LNCaP clone FGC (cell line): ENCODE data around the gene C1QB.

Experiments
- DNase-seq: peaks from one replicate; pipeline ENCODE4 v3.0.0-alpha.2; 2011; ENCODE audit warnings: low read depth
- H3K4me3 ChIP-seq: 2 replicates; pipeline ENCODE4 v1.5.1; 2011; ENCODE audit warnings: mild to moderate bottlenecking, low read depth, low read length, control low read depth
- CTCF ChIP-seq: IDR thresholded peaks from 2 replicates; pipeline ENCODE4 v1.5.1; 2012; ENCODE audit warnings: mild to moderate bottlenecking; ENCODE audit not compliant: control insufficient read depth, insufficient read depth; ENCODE audit errors: extremely low read depth

C1QB gene

GRCh38 chr1:22652881-22653316, at the start of gene C1QB:
Gene C1QB, plus strand, starts transcription at chr1:22653236. Its CDS starts 6,227 bp downstream, at chr1:22659463.
- DNase-seq, result no peak
- no peak within 1 kb of the TSS for H3K4me3 ChIP-seq
- TF ChIP-seq CTCF, result no peak

GRCh38 chr1:22606161-22606560, 46.9 kb upstream of the C1QB start:
- no peak overlapping the region for H3K4me3 ChIP-seq
- TF ChIP-seq CTCF, result no peak
- no peak for DNase-seq

- TF ChIP-seq CTCF, result no peak
- DNase-seq, result no peak
- no peak overlapping the region for H3K4me3 ChIP-seq
Observed at GRCh38 chr1:22607154-22607553, 45.9 kb upstream of the C1QB start.

- no peak overlapping the region for H3K4me3 ChIP-seq
- no peak for DNase-seq
- no peak for TF ChIP-seq CTCF
Observed at GRCh38 chr1:22608361-22608760, 44.7 kb upstream of the C1QB start.

- H3K4me3 ChIP-seq, result no peak overlapping the region
- no peak for DNase-seq
- no peak for TF ChIP-seq CTCF
Observed at GRCh38 chr1:22609291-22609690, 43.7 kb upstream of the C1QB start.

- no peak for TF ChIP-seq CTCF
- H3K4me3 ChIP-seq, result no peak overlapping the region
- peak; percentile 4 for DNase-seq
Observed at GRCh38 chr1:22611530-22611947, 41.5 kb upstream of the C1QB start.
